Vagina (tissue), 2 donors: ENCODE results near the gene NDUFA5. TPM values are rescaled to one million over a fixed set of nuclear protein-coding genes. Genes with fewer than 3 reads are reported as not detected.

Experiments
- DNase-seq, 2 donors: peaks; one replicate each; pipeline ENCODE4 v3.0.0-alpha.2; 2017; ENCODE audit errors: extremely low spot score in 2 of 2
- H3K27ac ChIP-seq: fragments of 200-600 bp; sonication (generic); one replicate; pipeline ENCODE4 v1.5.1; 2019
- H3K27me3 ChIP-seq: fragments of 200-600 bp; sonication (generic); one replicate; pipeline ENCODE4 v1.5.1; 2019
- H3K36me3 ChIP-seq, 2 donors: fragments of 200-600 bp; sonication (generic); one replicate each; pipeline ENCODE4 v1.5.1; 2017 to 2019
- H3K4me1 ChIP-seq: fragments of 200-600 bp; sonication (generic); one replicate; pipeline ENCODE4 v1.5.1; 2019
- H3K4me3 ChIP-seq, 2 donors: fragments of 200-600 bp; sonication (generic); 1 replicate in 1 of 2; 2 replicates in 1 of 2; pipeline ENCODE4 v1.5.1; 2016 to 2019
- H3K9me3 ChIP-seq: fragments of 200-600 bp; sonication (generic); one replicate; pipeline ENCODE4 v1.5.1; 2019
- POLR2A ChIP-seq, 2 donors: fragments of 450-650 bp; IDR thresholded peaks; one replicate each; pipeline ENCODE4 v1.6.1; 2017; ENCODE audit warnings: antibody characterized with exemption in 2 of 2, mild to moderate bottlenecking in 2 of 2, moderate library complexity in 2 of 2
- POLR2AphosphoS5 ChIP-seq, 2 donors: sonication (generic); formaldehyde crosslinking; IDR thresholded peaks; one replicate each; pipeline ENCODE4 v1.9.0; 2017; ENCODE audit warnings: antibody characterized with exemption in 2 of 2, mild to moderate bottlenecking in 2 of 2, low read depth in 1 of 2; ENCODE audit not compliant: insufficient read depth in 1 of 2
- intact Hi-C: fragments of 100-400 bp; cut with DNase I; formaldehyde crosslinking; loops from one replicate; pipeline ENCODE4 v1.15.1; 2023
- total RNA-seq: library from RNA; depleted of rRNA; stranded (reverse); fragments of >200 nt; gene quantifications from one replicate; pipeline ENCODE4 v1.2.3, GENCODE V29; 2016
- TF ChIP-seq, protein P1 (sequence below), 3 experiments: fragments of 450-650 bp in 2 of 3; fragments of 200-600 bp in 1 of 3; sonication (generic) in 1 of 3; IDR thresholded peaks; one replicate each; pipeline ENCODE4 v1.5.1; 2017 to 2019; ENCODE audit warnings: antibody characterized with exemption in 3 of 3, mild to moderate bottlenecking in 2 of 3, moderate library complexity in 2 of 3

NDUFA5 gene
- 25.8 TPM for total RNA-seq

- Histone ChIP-seq H3K4me1 (peaks cover 26% of the 10 kb centered on the region), H3K9me3 (no peaks in the 10 kb centered on the region), H3K4me3 (peak within 1 kb of the TSS; percentile 84 to 95), H3K27ac (peak within 1 kb of the TSS; percentile 76), H3K27me3 (no peaks in the 10 kb centered on the region), H3K36me3 (peaks cover 0 to 10% of the 10 kb centered on the region in 2 donors)
- peak in 1 of 2 donors; percentile 99 for DNase-seq
- intact Hi-C loops: no loop called here
- peak; percentile 73 to 98 for TF ChIP-seq POLR2AphosphoS5 (IDR thresholded peaks at IDR 0.05; ENCODE audit: insufficient read depth in 1 of 2, low read depth in 1 of 2)
- peak in 1 of 2 donors; percentile 41 for TF ChIP-seq POLR2A (IDR thresholded peaks at IDR 0.05)
- TF ChIP-seq, protein P1, sequence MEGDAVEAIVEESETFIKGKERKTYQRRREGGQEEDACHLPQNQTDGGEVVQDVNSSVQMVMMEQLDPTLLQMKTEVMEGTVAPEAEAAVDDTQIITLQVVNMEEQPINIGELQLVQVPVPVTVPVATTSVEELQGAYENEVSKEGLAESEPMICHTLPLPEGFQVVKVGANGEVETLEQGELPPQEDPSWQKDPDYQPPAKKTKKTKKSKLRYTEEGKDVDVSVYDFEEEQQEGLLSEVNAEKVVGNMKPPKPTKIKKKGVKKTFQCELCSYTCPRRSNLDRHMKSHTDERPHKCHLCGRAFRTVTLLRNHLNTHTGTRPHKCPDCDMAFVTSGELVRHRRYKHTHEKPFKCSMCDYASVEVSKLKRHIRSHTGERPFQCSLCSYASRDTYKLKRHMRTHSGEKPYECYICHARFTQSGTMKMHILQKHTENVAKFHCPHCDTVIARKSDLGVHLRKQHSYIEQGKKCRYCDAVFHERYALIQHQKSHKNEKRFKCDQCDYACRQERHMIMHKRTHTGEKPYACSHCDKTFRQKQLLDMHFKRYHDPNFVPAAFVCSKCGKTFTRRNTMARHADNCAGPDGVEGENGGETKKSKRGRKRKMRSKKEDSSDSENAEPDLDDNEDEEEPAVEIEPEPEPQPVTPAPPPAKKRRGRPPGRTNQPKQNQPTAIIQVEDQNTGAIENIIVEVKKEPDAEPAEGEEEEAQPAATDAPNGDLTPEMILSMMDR (IDR thresholded peaks at IDR 0.05): no peak
Observed at GRCh38 chr7:123557398-123558288, at the start of gene NDUFA5. Gene NDUFA5, minus strand, starts transcription at chr7:123557818. Its CDS starts 23 bp downstream, at chr7:123557795.

DNA sequence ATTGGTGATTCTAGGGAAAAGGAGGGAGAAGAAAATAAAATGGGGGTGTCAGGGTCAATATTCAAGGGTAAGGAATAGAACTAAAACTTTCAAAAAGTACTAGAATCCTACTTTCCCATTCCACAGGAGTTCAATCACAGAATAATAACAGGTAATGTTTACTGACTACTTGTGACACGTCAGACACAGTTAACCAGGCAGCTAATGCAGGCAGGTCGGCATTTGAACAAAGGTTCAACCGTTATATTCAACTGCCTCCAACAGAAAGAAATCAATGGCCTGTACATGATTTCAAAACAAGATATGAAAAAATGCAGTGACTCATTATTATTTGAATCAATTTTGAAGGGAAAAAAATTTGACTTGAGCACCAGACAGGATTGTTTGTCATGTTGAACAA, 47.1 kb upstream of the NDUFA5 start:
- no peaks in the 10 kb centered on the region for H3K4me1 ChIP-seq
- H3K27ac ChIP-seq: no peak overlapping the region
- no peaks in the 10 kb centered on the region for H3K9me3 ChIP-seq
- intact Hi-C loops: no loop called here
- no peak overlapping the region for H3K4me3 ChIP-seq
- no peaks in the 10 kb centered on the region for H3K36me3 ChIP-seq
- no peaks in the 10 kb centered on the region for H3K27me3 ChIP-seq
- DNase-seq: no peak
- TF ChIP-seq POLR2AphosphoS5 (IDR thresholded peaks at IDR 0.05; ENCODE audit: insufficient read depth in 1 of 2, low read depth in 1 of 2): no peak
- no peak for TF ChIP-seq POLR2A (IDR thresholded peaks at IDR 0.05)
- TF ChIP-seq, protein P1 (IDR thresholded peaks at IDR 0.05): no peak

DNA sequence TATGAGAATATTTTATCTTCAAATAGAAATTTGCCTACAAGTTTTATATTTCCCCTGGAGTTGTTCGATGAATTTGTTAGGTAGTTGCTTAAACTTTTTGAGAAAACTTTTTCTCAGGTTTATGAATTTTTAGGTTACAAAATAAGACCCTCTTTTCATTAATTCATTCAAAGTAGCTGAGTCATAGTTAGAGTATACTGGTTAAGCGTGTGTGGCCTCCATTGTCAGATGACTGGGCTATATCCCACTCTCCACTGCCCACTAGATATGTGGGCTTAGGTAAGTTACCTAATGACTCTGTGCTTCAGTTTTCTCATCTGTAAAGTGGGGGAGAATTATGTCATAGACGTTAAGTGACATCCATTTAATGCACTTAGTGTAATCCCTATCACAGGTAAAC, 45.0 kb upstream of the NDUFA5 start:
- intact Hi-C loops: no loop called here
- no peaks in the 10 kb centered on the region for H3K4me1 ChIP-seq
- H3K9me3 ChIP-seq: no peaks in the 10 kb centered on the region
- no peaks in the 10 kb centered on the region for H3K27me3 ChIP-seq
- DNase-seq: no peak
- no peak overlapping the region for H3K27ac ChIP-seq
- TF ChIP-seq POLR2A (IDR thresholded peaks at IDR 0.05): no peak
- TF ChIP-seq POLR2AphosphoS5 (IDR thresholded peaks at IDR 0.05; ENCODE audit: insufficient read depth in 1 of 2, low read depth in 1 of 2): no peak
- TF ChIP-seq, protein P1 (IDR thresholded peaks at IDR 0.05): no peak
- H3K4me3 ChIP-seq: no peak overlapping the region
- no peaks in the 10 kb centered on the region for H3K36me3 ChIP-seq

- no peak within 1 kb of the TSS for H3K4me3 ChIP-seq
- H3K4me1 ChIP-seq: no peaks in the 10 kb centered on the region
- TF ChIP-seq POLR2AphosphoS5 (IDR thresholded peaks at IDR 0.05; ENCODE audit: insufficient read depth in 1 of 2, low read depth in 1 of 2) (no peak), POLR2A (IDR thresholded peaks at IDR 0.05) (no peak)
- TF ChIP-seq, protein P1 (IDR thresholded peaks at IDR 0.05): no peak
- no peak for DNase-seq
- H3K27ac ChIP-seq: no peak within 1 kb of the TSS
- no peaks in the 10 kb centered on the region for H3K27me3 ChIP-seq
- no peaks in the 10 kb centered on the region for H3K9me3 ChIP-seq
- intact Hi-C loops: no loop called here
- no peaks in the 10 kb centered on the region for H3K36me3 ChIP-seq
Observed at GRCh38 chr7:123601530-123601929, 43.9 kb upstream of the NDUFA5 start, which contains the start of gene ASB15. Gene ASB15, plus strand, starts transcription at chr7:123601821. Its CDS starts 12,682 bp downstream, at chr7:123614503.

GRCh38 chr7:123600876-123601275, 43.3 kb upstream of the NDUFA5 start:
- Histone ChIP-seq H3K4me3 (no peak overlapping the region), H3K4me1 (no peaks in the 10 kb centered on the region), H3K27me3 (no peaks in the 10 kb centered on the region), H3K36me3 (no peaks in the 10 kb centered on the region), H3K27ac (no peak overlapping the region), H3K9me3 (no peaks in the 10 kb centered on the region)
- intact Hi-C loops: no loop called here
- TF ChIP-seq POLR2A (IDR thresholded peaks at IDR 0.05) (no peak), POLR2AphosphoS5 (IDR thresholded peaks at IDR 0.05; ENCODE audit: insufficient read depth in 1 of 2, low read depth in 1 of 2) (no peak)
- TF ChIP-seq, protein P1 (IDR thresholded peaks at IDR 0.05): no peak
- no peak for DNase-seq
